HEK293 (cell line): ENCODE results near the gene LOXL1.

ENCODE experiments used
- CTCF ChIA-PET: fragments of 350-600 bp; formaldehyde crosslinking; extraction: SDS; loops from one replicate; lab custom pipeline; 2021; ENCODE audit warnings: antibody characterized with exemption; lab: Yijun Ruan, JAX
- POLR2A ChIA-PET: fragments of 300-600 bp; formaldehyde crosslinking; extraction: SDS; loops from one replicate; lab custom pipeline; 2020; ENCODE audit warnings: antibody characterized with exemption, inconsistent platforms; lab: Yijun Ruan, JAX
- H3K27ac ChIP-seq: fragments of 200-500 bp; sonication (Bioruptor generic); 2 replicates; pipeline ENCODE4 v1.5.1; 2014; ENCODE audit warnings: low read depth, low read length, control low read depth, inconsistent platforms; ENCODE audit errors: extremely low read depth
- H3K36me3 ChIP-seq, 2 experiments: fragments of 200-500 bp in 1 of 2; sonication (Bioruptor generic) in 1 of 2; 1 replicate in 1 of 2; 2 replicates in 1 of 2; pipeline ENCODE4 v1.5.1; 2014 to 2017; ENCODE audit warnings: inconsistent platforms in 2 of 2, low read length in 2 of 2; ENCODE audit not compliant: control insufficient read depth in 2 of 2, insufficient read depth in 1 of 2
- H3K4me1 ChIP-seq: fragments of 200-500 bp; sonication (Bioruptor generic); 2 replicates; pipeline ENCODE4 v1.5.1; 2014; ENCODE audit warnings: mild to moderate bottlenecking, low read length, inconsistent platforms; ENCODE audit not compliant: control insufficient read depth, insufficient read depth
- H3K4me3 ChIP-seq: 2 replicates; pipeline ENCODE4 v1.5.1; 2011; ENCODE audit warnings: low read depth, mild to moderate bottlenecking, control low read depth, low read length, moderate library complexity
- H3K9me3 ChIP-seq: fragments of 200-500 bp; sonication (Bioruptor generic); 2 replicates; pipeline ENCODE4 v1.5.1; 2014; ENCODE audit warnings: low read depth, low read length, inconsistent platforms; ENCODE audit not compliant: control insufficient read depth, insufficient read depth
- AEBP2 ChIP-seq: fragments of 450-650 bp; formaldehyde crosslinking; IDR thresholded peaks from 2 replicates; pipeline ENCODE4 v1.5.1; 2016; ENCODE audit warnings: missing biosample characterization, missing genetic modification characterization, borderline replicate concordance
- BCL11B ChIP-seq: fragments of 450-650 bp; formaldehyde crosslinking; IDR thresholded peaks from 2 replicates; pipeline ENCODE4 v1.5.1; 2016; ENCODE audit warnings: low read depth, missing biosample characterization, missing genetic modification characterization
- EGR2 ChIP-seq: fragments of 450-650 bp; formaldehyde crosslinking; IDR thresholded peaks from 2 replicates; pipeline ENCODE4 v1.5.1; 2016; ENCODE audit warnings: low read depth, missing biosample characterization, missing genetic modification characterization
- ELK4 ChIP-seq: IDR thresholded peaks from 2 replicates; pipeline ENCODE4 v1.6.1; 2011; ENCODE audit warnings: mild to moderate bottlenecking, low read depth, low read length, borderline replicate concordance
- GFI1B ChIP-seq: fragments of 450-650 bp; formaldehyde crosslinking; IDR thresholded peaks from 2 replicates; pipeline ENCODE4 v1.5.1; 2016; ENCODE audit warnings: missing biosample characterization, missing genetic modification characterization
- GLI2 ChIP-seq: fragments of 450-650 bp; formaldehyde crosslinking; IDR thresholded peaks from 2 replicates; pipeline ENCODE4; 2017; ENCODE audit warnings: missing biosample characterization, missing genetic modification characterization, low read depth, borderline replicate concordance
- GLIS1 ChIP-seq: fragments of 450-650 bp; formaldehyde crosslinking; IDR thresholded peaks from 2 replicates; pipeline ENCODE4 v1.5.1; 2016; ENCODE audit warnings: missing biosample characterization, missing genetic modification characterization
- KLF1 ChIP-seq: fragments of 450-650 bp; formaldehyde crosslinking; IDR thresholded peaks from 2 replicates; pipeline ENCODE4 v1.5.1; 2016; ENCODE audit warnings: missing biosample characterization, missing genetic modification characterization
- KLF8 ChIP-seq: fragments of 450-650 bp; formaldehyde crosslinking; IDR thresholded peaks from 2 replicates; pipeline ENCODE4 v1.5.1; 2016; ENCODE audit warnings: missing biosample characterization, missing genetic modification characterization
- KLF9 ChIP-seq: fragments of 450-650 bp; formaldehyde crosslinking; IDR thresholded peaks from 2 replicates; pipeline ENCODE4 v1.5.1; 2016; ENCODE audit warnings: missing biosample characterization, missing genetic modification characterization, low read depth
- SP3 ChIP-seq: fragments of 450-650 bp; formaldehyde crosslinking; IDR thresholded peaks from 2 replicates; pipeline ENCODE4 v1.5.1; 2016; ENCODE audit warnings: missing biosample characterization, missing genetic modification characterization
- ZBTB26 ChIP-seq: fragments of 450-650 bp; formaldehyde crosslinking; optimal IDR thresholded peaks from 2 replicates; pipeline ENCODE3; 2016; ENCODE audit warnings: missing biosample characterization, mild to moderate bottlenecking, missing genetic modification characterization
- ZNF10 ChIP-seq: fragments of 450-650 bp; formaldehyde crosslinking; IDR thresholded peaks from 2 replicates; pipeline ENCODE4 v1.5.1; 2017; ENCODE audit warnings: missing biosample characterization, missing genetic modification characterization
- ZNF155 ChIP-seq: fragments of 450-650 bp; formaldehyde crosslinking; IDR thresholded peaks from 2 replicates; pipeline ENCODE4 v1.5.1; 2016; ENCODE audit warnings: missing biosample characterization, missing genetic modification characterization
- ZNF174 ChIP-seq: fragments of 450-650 bp; formaldehyde crosslinking; IDR thresholded peaks from 2 replicates; pipeline ENCODE4 v1.5.0; 2017; ENCODE audit warnings: missing biosample characterization, mild to moderate bottlenecking, missing genetic modification characterization
- ZNF26 ChIP-seq: fragments of 450-650 bp; formaldehyde crosslinking; IDR thresholded peaks from 2 replicates; pipeline ENCODE4 v1.5.1; 2016; ENCODE audit warnings: missing biosample characterization, missing genetic modification characterization
- ZNF433 ChIP-seq: fragments of 450-650 bp; formaldehyde crosslinking; IDR thresholded peaks from 2 replicates; pipeline ENCODE4 v1.5.1; 2016; ENCODE audit warnings: missing biosample characterization, missing genetic modification characterization, low read depth
- ZNF558 ChIP-seq: fragments of 450-650 bp; formaldehyde crosslinking; IDR thresholded peaks from 2 replicates; pipeline ENCODE4 v1.5.1; 2016; ENCODE audit warnings: missing biosample characterization, missing genetic modification characterization
- ZNF561 ChIP-seq: fragments of 450-650 bp; IDR thresholded peaks from 2 replicates; pipeline ENCODE4 v1.5.1; 2018; ENCODE audit warnings: missing biosample characterization, missing genetic modification characterization, borderline replicate concordance
- ZNF596 ChIP-seq: fragments of 450-650 bp; IDR thresholded peaks from 2 replicates; pipeline ENCODE4 v1.5.0; 2018; ENCODE audit warnings: missing biosample characterization, mild to moderate bottlenecking, missing genetic modification characterization, moderate library complexity
- ZNF670 ChIP-seq: fragments of 450-650 bp; formaldehyde crosslinking; IDR thresholded peaks from 2 replicates; pipeline ENCODE4 v1.5.1; 2016; ENCODE audit warnings: missing biosample characterization, missing genetic modification characterization, low read depth
- ZNF792 ChIP-seq: fragments of 450-650 bp; formaldehyde crosslinking; IDR thresholded peaks from 2 replicates; pipeline ENCODE4 v1.5.1; 2016; ENCODE audit warnings: missing biosample characterization, missing genetic modification characterization

The LOXL1 gene

GRCh38 chr15:73925848-73926218 is 429 bp upstream of the LOXL1 start:
- Histone ChIP-seq H3K4me3 (no peak overlapping the region), H3K4me1 (peaks cover 29% of the 10 kb centered on the region), H3K9me3 (no peaks in the 10 kb centered on the region), H3K36me3 (no peaks in the 10 kb centered on the region), H3K27ac (no peak overlapping the region)
- POLR2A ChIA-PET: interaction anchor here (0.6 to 1.0 kb wide), 7 partner anchors 11 to 1250 kb away, joined by 3 to 7 read pairs (median 3); no protein-coding TSS in a partner anchor
- CTCF ChIA-PET: interaction anchor here (0.6 to 3.2 kb wide), 5 partner anchors 17 to 699 kb away, joined by 3 to 16 read pairs (median 3); no protein-coding TSS in a partner anchor
- TF ChIP-seq ZNF670 (tag by site-specific recombination) (no peak), ZNF155 (tag by site-specific recombination) (no peak), ZNF558 (tag by site-specific recombination) (no peak), KLF1 (peak; percentile 57), KLF9 (tag by site-specific recombination) (peak; percentile 34; the same call in 1 of the 2 replicates), BCL11B (tag by site-specific recombination) (0 out of 2 replicates have a peak, but pooled peaks have one; percentile 11), GFI1B (tag by site-specific recombination) (no peak), SP3 (tag by site-specific recombination) (0 out of 2 replicates have a peak, but pooled peaks have one; percentile 8), ZNF792 (tag by site-specific recombination) (no peak)

- CTCF ChIA-PET: interaction anchor here (0.6 to 3.6 kb wide), 17 partner anchors 9 to 1127 kb away, joined by 3 to 39 read pairs (median 6); partner anchors contain the start of gene TBC1D21
- peaks cover 27% of the 10 kb centered on the region for H3K4me1 ChIP-seq
Measured at GRCh38 chr15:73927003-73927475, 777 bp downstream of the LOXL1 start.

More at GRCh38 chr15:73927003-73927475, 777 bp downstream of the LOXL1 start:
- no peaks in the 10 kb centered on the region for H3K36me3 ChIP-seq
- H3K27ac ChIP-seq: peak overlapping the region; percentile 75; the same call in 1 of the 2 replicates
- H3K4me3 ChIP-seq: peak overlapping the region; percentile 49
- POLR2A ChIA-PET: interaction anchor here (0.7 to 2.6 kb wide), 4 partner anchors 12 to 67 kb away, joined by 4 to 17 read pairs (median 6); partner anchors contain the start of gene PML
- no peaks in the 10 kb centered on the region for H3K9me3 ChIP-seq
- peak; percentile 42 for TF ChIP-seq EGR2 (tag by site-specific recombination)
- no peak for TF ChIP-seq ZNF596 (tag by site-specific recombination)
- peak; percentile 96 for TF ChIP-seq ZNF561 (tag by site-specific recombination)
- peak; percentile 93 for TF ChIP-seq ZBTB26 (tag by site-specific recombination)
- no peak for TF ChIP-seq ELK4
- peak; percentile 19 for TF ChIP-seq GLIS1 (tag by site-specific recombination)
- 0 out of 2 replicates have a peak, but pooled peaks have one; percentile 27 for TF ChIP-seq ZNF10
- TF ChIP-seq KLF8 (tag by site-specific recombination): 0 out of 2 replicates have a peak, but pooled peaks have one; percentile 6
- no peak for TF ChIP-seq ZNF433 (tag by site-specific recombination)
- no peak for TF ChIP-seq ZNF174
- no peak for TF ChIP-seq AEBP2 (tag by site-specific recombination)
- TF ChIP-seq ZNF26 (tag by site-specific recombination): no peak
- no peak for TF ChIP-seq GLI2 (tag by site-specific recombination)
